GM13977 (cell line): Measurements from ENCODE around the gene LORICRIN.

Experiments
- DNase-seq: peaks from one replicate; pipeline ENCODE4 v3.0.0; 2012; ENCODE audit warnings: low spot score
- in situ Hi-C: fragments of 300-500 bp; cut with MboI; formaldehyde crosslinking; loops from one replicate; pipeline ENCODE4 v1.12.0; 2022; ENCODE audit warnings: low sequenced_read_pairs, low pct_unique_long_range_greater_than_20kb, mixed read lengths, inconsistent platforms; ENCODE audit not compliant: unreplicated experiment
- TF ChIP-seq, protein P1 (sequence below): IDR thresholded peaks from 2 replicates; pipeline ENCODE4 v1.5.1; 2012; ENCODE audit warnings: mild to moderate bottlenecking, control low read depth; ENCODE audit not compliant: insufficient read depth; ENCODE audit errors: extremely low read depth, missing control alignments

Gene LORICRIN

DNA sequence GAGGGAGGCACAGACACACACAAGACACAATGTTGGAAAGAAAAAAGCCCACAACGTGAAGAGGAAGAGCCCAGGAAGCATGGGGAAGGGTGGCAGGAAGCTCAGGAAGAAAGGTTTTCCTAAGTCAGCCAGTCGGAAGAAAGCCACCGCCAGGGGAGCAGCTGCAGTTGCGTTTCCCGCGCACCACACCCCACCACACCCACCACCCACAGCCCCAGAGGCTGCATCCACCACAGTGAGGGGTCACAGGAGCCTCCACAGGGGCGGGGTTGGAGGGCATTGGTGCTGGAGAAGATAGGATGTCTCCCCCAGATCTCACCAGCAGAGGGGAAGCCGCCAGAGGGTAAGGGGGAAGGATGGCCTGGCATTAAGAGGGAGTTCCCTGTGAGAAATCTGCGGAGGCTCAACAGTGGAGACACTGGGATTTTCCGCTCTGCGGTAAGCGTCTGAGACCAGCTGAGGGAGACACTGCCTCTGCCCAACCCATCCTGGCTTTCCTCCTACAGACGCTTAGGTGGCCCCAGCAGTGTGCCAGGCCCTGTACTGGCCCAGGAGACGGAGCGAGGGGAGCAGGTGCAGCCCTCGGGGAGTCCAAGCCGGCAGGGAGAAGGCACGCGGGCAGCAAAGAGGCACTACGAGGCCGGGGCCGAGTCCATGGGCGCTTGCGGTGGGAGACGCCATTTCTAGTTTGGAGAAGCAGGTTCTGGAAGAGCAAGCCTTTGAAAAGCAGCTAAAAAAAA, 33.4 kb downstream of the LORICRIN start:
- TF ChIP-seq, protein P1, sequence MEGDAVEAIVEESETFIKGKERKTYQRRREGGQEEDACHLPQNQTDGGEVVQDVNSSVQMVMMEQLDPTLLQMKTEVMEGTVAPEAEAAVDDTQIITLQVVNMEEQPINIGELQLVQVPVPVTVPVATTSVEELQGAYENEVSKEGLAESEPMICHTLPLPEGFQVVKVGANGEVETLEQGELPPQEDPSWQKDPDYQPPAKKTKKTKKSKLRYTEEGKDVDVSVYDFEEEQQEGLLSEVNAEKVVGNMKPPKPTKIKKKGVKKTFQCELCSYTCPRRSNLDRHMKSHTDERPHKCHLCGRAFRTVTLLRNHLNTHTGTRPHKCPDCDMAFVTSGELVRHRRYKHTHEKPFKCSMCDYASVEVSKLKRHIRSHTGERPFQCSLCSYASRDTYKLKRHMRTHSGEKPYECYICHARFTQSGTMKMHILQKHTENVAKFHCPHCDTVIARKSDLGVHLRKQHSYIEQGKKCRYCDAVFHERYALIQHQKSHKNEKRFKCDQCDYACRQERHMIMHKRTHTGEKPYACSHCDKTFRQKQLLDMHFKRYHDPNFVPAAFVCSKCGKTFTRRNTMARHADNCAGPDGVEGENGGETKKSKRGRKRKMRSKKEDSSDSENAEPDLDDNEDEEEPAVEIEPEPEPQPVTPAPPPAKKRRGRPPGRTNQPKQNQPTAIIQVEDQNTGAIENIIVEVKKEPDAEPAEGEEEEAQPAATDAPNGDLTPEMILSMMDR: no peak
- no peak for DNase-seq
- in situ Hi-C loops: no loop called here

DNA sequence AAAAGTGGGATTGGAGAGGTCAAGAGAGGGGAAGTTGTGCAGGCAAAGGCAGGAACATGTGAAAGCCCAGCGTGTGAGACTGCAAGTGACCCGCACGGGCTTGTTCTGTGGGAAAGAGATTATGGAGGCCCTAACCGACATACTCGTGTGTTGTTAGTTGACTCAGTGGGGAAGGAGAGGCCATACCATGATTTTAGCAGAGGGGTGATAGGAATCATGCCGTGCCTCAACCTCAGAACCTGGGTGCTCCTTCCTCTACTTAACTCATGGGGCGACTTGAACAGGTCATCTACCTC, 33.9 kb downstream of the LORICRIN start:
- TF ChIP-seq, protein P1: no peak
- in situ Hi-C loops: no loop called here
- DNase-seq: no peak

DNA sequence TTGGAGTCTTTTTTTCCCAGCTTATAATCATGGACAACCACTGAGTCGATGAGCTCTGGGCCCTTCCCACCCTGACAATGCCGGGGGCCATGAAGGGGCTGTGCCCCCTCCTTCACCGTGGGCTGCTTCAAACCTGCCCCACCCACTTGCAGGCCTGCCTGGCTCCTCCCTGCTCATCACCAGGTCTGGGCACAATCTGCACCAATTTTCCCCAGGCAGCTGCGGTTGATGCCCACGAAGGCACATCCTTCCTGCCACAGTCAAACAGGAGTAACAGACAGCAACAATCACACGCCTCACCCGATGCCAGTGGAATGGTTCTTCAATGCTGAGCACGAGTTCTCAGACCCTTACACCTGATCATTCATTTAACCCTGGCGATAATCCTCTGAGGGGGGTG, 34.4 kb downstream of the LORICRIN start:
- TF ChIP-seq, protein P1: no peak
- DNase-seq: no peak
- in situ Hi-C loops: no loop called here

DNA sequence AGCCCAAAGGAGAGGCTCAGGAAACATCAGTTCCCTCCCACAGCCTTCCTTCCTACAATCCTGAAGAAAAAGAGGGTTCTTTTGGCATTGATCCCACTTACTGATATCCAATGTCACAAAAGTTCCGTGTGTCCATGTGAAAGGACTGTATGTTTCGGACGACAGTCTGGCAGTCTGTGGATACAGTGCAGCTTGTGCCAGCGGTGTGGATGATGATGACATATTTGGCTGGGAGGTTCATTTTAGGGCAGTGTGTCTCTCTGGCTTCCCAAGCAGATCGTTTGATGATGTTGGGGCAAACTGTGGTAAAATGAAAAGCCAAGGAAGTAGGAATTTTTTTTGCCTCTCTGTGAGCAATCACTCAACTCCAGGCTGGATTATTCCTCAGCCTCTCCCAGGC, 42.8 kb downstream of the LORICRIN start:
- in situ Hi-C loops: no loop called here
- TF ChIP-seq, protein P1: no peak
- DNase-seq: no peak

DNA sequence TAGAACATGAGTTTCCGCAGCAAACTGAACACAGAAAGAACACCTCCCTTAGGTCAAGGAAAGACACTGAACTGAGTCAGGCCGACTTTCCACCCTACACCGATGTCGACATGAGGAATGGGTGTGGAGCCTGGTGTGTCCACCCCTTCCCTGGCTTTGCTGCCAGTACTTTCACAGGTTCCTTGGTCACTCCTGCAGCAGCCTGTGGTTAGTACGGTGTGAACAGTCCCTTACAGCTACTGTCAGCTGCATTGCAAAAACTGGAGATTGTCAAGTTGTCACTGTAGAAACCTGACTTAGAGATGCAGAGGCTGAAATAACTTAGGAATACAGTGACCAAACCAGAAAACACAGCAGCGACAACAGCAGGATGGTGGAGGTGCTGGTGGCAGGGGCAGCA, 46.2 kb downstream of the LORICRIN start:
- in situ Hi-C loops: no loop called here
- TF ChIP-seq, protein P1: no peak
- no peak for DNase-seq

DNA sequence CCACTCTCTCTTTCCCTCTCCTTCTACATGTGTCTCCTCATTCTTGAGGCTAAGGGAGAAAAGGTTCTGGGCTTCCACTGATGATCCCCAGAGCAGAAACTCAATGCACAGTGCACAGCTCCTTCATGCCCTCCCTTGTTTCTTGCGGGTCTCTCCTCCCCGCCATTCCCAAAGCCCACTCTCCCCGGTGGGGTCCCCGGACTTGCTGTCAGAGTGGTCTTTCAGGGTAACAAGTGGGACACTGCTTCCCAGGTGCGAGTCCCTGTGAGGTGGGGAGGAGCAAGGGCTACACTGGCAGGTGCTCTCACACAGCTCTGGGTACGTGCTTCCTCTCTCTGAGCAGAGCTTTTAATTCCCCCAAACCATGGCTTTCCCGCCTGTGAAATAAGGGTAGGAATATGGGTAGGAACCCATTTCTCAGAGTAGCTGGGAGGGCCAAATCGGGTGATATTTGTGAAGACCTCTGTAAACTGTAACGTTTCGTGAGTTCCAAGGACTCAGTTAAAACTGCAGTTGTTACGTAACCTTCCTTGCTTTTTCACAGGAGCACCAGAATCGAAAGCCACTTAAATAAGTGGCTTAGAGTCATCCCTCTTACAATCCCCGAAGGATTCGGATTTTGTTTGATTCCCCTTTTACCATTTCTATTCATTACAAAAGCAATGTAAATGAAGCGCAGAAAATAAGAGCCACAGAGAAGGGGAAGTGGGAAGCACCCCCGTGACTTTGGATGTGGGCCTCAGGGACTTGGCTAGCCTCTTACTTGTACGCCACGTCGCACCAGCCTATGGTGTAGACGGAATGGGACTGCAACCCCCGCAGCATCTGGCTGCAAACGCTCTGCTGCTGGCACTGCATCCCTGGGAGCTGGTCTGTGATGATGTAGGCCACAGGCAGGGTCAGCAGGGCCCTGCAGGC, 47.1 kb downstream of the LORICRIN start:
- no peak for DNase-seq
- TF ChIP-seq, protein P1: no peak
- in situ Hi-C loops: no loop called here
